HEK293T (cell line): ENCODE results near the gene SLC18A3.

Experiments used
- CTCF ChIA-PET: fragments of 350-600 bp; formaldehyde crosslinking; extraction: SDS; loops from one replicate; lab custom pipeline; 2021; ENCODE audit warnings: antibody characterized with exemption, inconsistent platforms; lab: Yijun Ruan, JAX
- POLR2A ChIA-PET: fragments of 350-600 bp; formaldehyde crosslinking; extraction: SDS; loops from one replicate; lab custom pipeline; 2020; ENCODE audit warnings: antibody characterized with exemption, inconsistent platforms; lab: Yijun Ruan, JAX
- DNase-seq: peaks from one replicate; pipeline ENCODE4 v3.0.0; 2012; ENCODE audit warnings: mixed read lengths; ENCODE audit errors: extremely low spot score
- ARNT ChIP-seq: fragments of 450-650 bp; IDR thresholded peaks from 2 replicates; pipeline ENCODE4 v1.6.1; 2017; ENCODE audit warnings: mild to moderate bottlenecking
- BHLHE40 ChIP-seq: fragments of 450-650 bp; IDR thresholded peaks from 2 replicates; pipeline ENCODE4 v1.6.1; 2016; ENCODE audit warnings: mild to moderate bottlenecking, moderate library complexity, borderline replicate concordance
- CTBP1 ChIP-seq: fragments of 450-650 bp; IDR thresholded peaks from 2 replicates; pipeline ENCODE4 v1.6.1; 2016; ENCODE audit warnings: borderline replicate concordance
- ELF4 ChIP-seq: fragments of 450-650 bp; IDR thresholded peaks from 2 replicates; pipeline ENCODE4 v1.6.1; 2017; ENCODE audit warnings: antibody characterized with exemption
- FOXA1 ChIP-seq: fragments of 450-650 bp; IDR thresholded peaks from 2 replicates; pipeline ENCODE4 v1.6.1; 2016; ENCODE audit warnings: mild to moderate bottlenecking
- FOXK2 ChIP-seq: fragments of 450-650 bp; IDR thresholded peaks from 2 replicates; pipeline ENCODE4 v1.6.1; 2016; ENCODE audit warnings: mild to moderate bottlenecking
- FOXM1 ChIP-seq: fragments of 450-650 bp; IDR thresholded peaks from 2 replicates; pipeline ENCODE4 v1.6.1; 2017; ENCODE audit warnings: mild to moderate bottlenecking, borderline replicate concordance
- HDGF ChIP-seq: fragments of 450-650 bp; IDR thresholded peaks from 2 replicates; pipeline ENCODE4 v1.6.1; 2017; ENCODE audit warnings: antibody characterized with exemption, borderline replicate concordance
- L3MBTL2 ChIP-seq: fragments of 450-650 bp; conservative IDR thresholded peaks from 2 replicates; pipeline ENCODE4 v1.6.1; 2016; ENCODE audit warnings: mild to moderate bottlenecking
- LEF1 ChIP-seq: fragments of 450-650 bp; IDR thresholded peaks from 2 replicates; pipeline ENCODE4 v1.6.1; 2017; ENCODE audit warnings: mild to moderate bottlenecking, borderline replicate concordance
- NFRKB ChIP-seq: fragments of 450-650 bp; IDR thresholded peaks from 2 replicates; pipeline ENCODE4 v1.6.1; 2016; ENCODE audit warnings: mild to moderate bottlenecking, moderate library complexity
- SP1 ChIP-seq: fragments of 450-650 bp; IDR thresholded peaks from 2 replicates; pipeline ENCODE4 v1.6.1; 2017
- SUZ12 ChIP-seq: fragments of 450-650 bp; IDR thresholded peaks from 2 replicates; pipeline ENCODE4 v1.6.1; 2016; ENCODE audit warnings: mild to moderate bottlenecking
- TARDBP ChIP-seq: fragments of 450-650 bp; IDR thresholded peaks from 2 replicates; pipeline ENCODE4 v1.6.1; 2016
- ZNF384 ChIP-seq: fragments of 450-650 bp; IDR thresholded peaks from 2 replicates; pipeline ENCODE4 v1.6.1; 2016
- TF ChIP-seq, protein P1 (sequence below): fragments of 450-650 bp; IDR thresholded peaks from 2 replicates; pipeline ENCODE4 v1.6.1; 2016

Gene SLC18A3

DNA sequence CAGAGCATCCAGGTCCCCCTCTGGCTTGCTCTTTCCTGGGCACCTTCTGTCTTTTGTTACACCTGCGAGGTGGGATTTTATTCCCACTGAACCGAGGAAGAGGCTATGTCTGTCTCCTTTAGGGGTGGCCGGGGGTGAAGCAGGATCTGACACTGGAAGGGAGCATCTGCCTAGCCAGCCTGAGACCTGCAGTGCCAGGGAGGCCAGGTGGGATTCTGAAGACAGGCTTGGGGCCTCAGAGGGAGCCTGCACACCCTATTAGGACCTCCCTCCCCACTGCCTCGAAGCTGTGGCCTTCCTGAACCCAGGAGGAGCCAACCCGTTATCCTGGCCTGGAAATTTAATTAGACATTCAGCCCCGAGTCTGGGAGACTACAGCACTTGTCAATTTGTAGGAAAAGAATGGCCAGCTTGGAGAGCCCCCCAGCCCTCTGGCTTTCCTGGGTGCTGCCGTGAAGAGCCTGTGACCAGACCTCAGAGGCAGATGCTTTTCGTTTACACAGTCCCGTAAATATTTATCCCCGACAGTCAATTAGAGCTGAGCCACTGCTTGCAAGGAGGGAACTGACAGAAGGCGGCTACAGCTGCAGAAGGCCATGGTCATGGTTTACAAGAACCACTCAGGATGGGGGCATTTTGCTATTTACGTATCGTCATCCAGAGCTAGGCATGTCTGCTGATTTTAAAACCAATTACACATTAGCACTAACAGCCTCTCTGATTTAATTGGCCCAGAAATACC, 23.4 kb downstream of the SLC18A3 start:
- no peak for TF ChIP-seq NFRKB
- no peak for TF ChIP-seq FOXA1
- no peak for TF ChIP-seq TARDBP
- TF ChIP-seq L3MBTL2: no peak
- TF ChIP-seq CTBP1: no peak
- no peak for TF ChIP-seq SUZ12
- no peak for TF ChIP-seq FOXK2
- no peak for TF ChIP-seq HDGF
- TF ChIP-seq ARNT: no peak
- no peak for TF ChIP-seq ZNF384
- no peak for TF ChIP-seq SP1
- no peak for TF ChIP-seq LEF1
- no peak for TF ChIP-seq BHLHE40
- TF ChIP-seq FOXM1: no peak
- no peak for TF ChIP-seq ELF4
- TF ChIP-seq, protein P1, sequence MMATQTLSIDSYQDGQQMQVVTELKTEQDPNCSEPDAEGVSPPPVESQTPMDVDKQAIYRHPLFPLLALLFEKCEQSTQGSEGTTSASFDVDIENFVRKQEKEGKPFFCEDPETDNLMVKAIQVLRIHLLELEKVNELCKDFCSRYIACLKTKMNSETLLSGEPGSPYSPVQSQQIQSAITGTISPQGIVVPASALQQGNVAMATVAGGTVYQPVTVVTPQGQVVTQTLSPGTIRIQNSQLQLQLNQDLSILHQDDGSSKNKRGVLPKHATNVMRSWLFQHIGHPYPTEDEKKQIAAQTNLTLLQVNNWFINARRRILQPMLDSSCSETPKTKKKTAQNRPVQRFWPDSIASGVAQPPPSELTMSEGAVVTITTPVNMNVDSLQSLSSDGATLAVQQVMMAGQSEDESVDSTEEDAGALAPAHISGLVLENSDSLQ: no peak
- ChIA-PET CTCF (no interaction called here), POLR2A (no interaction called here)
- DNase-seq: no peak

DNA sequence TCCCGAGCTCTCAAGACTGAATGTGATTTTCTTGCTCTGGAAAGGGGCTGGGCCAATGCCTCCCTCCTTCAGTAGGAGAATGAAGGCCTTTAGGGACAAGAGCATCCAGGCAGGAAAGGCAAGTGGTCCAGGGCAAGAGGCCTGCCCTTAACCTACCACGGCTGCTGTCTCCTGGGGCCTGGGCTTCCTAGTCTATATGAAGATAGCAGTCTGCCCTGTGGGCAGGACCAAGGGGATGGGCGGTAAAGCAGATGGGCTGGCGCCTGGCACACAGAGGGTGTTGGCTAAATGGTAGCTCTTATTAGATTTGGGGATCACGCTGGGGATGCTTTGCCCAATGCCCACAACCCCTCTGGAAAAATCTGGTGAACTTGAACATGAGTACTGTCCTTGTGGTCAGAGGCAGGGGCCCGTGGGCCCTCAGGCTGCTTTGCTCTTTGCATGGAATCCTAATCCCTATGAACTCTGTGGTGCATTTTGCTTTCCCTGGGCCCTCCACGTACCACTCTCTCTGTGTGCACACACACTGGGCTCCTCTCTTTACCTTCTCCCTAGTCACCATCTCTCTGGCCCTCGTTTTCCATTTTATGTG, 24.1 kb downstream of the SLC18A3 start:
- TF ChIP-seq CTBP1 (no peak), BHLHE40 (no peak), NFRKB (no peak), SP1 (no peak), LEF1 (no peak), SUZ12 (no peak), L3MBTL2 (no peak), FOXK2 (no peak), ELF4 (no peak), ARNT (no peak), HDGF (no peak), ZNF384 (no peak), FOXM1 (no peak), FOXA1 (no peak), TARDBP (no peak)
- TF ChIP-seq, protein P1: no peak
- no peak for DNase-seq
- ChIA-PET CTCF (no interaction called here), POLR2A (no interaction called here)

- TF ChIP-seq FOXA1 (no peak), FOXM1 (no peak), ARNT (no peak), ZNF384 (no peak), TARDBP (no peak), HDGF (no peak), L3MBTL2 (no peak)
- TF ChIP-seq, protein P1: no peak
- DNase-seq: no peak
- POLR2A ChIA-PET: no interaction called here
- CTCF ChIA-PET: no interaction called here
Observed at GRCh38 chr10:49642311-49642710, 32.2 kb downstream of the SLC18A3 start.

DNA sequence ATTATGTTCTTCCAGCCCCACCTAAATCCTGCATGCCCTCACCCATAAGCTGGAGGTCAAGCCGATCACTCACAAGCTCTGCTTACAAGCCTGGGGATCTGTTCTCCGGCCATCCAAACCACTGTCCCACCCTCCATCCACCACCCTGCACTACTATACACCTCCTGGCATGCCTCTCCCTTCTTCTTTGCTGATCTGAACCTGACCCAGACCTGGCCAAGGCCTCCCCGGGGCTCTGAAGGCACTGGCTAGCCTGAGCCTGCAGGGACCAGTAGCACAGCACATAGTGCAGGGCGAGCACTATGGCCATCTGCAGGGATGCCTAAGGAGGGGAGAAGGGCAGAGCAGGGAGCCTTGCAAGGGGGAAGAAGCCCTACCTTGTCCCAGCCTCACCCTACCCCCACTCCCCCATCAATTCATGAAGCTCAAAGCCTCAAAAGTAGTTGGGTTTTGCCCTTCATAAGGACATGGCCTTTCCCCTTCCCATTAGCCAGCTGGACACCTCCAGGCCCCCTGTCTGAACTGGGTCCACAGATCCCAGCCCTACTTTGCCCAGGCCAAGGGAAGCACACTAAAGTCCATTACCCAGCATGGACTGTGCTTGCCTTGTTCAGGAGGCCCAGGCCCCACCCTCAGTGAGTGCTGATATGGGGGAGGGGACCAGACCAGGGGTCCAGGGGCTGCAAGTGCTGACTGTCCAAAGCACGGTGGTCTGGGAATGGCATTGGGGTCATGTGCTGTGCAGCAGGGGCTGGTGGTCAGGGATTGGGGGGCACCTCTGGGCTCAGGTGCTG, 33.3 kb downstream of the SLC18A3 start:
- CTCF ChIA-PET: no interaction called here

DNA sequence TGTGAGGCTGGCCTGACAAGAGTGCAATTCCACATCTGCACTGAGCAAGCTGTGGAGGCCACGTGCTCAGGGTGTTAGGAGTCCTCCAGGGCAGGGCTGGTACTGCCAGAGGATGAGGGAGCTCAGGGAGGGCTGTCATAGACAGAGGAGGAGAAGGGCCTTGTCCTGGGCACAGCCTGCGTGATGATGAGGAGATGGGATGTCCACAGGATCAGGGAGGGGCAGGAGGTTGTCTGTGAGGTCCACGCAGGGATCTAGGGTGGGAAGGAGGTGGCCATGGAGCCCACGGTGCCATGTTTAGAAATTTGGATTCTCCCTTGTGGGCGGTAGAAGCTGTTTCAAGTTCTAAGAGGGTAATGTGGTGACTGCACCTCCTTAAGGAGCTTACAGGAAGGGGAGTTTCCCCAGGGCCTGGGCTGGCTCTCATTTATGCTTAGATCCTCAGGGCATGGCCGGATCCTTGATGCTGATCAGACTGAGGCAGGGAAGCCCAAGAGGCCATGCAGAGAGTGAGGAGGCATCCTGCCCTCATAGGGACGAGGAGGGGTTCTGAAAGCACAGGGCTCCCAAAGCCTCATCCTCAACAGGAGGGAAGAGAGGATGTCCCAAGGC, 34.0 kb downstream of the SLC18A3 start:
- ChIA-PET CTCF (interaction anchor here (0.6 kb wide), 1 partner anchor 1016 kb away, joined by 3 read pairs; no protein-coding TSS in a partner anchor), POLR2A (no interaction called here)
- TF ChIP-seq FOXA1 (no peak), ARNT (no peak), SP1 (no peak), HDGF (no peak), L3MBTL2 (no peak), CTBP1 (no peak), LEF1 (no peak), ZNF384 (no peak), SUZ12 (no peak), FOXK2 (no peak), BHLHE40 (no peak), ELF4 (no peak), FOXM1 (no peak), NFRKB (no peak), TARDBP (no peak)
- TF ChIP-seq, protein P1: no peak
- no peak for DNase-seq

More for the DNA sequence above, 33.3 kb downstream of the SLC18A3 start:
- TF ChIP-seq LEF1 (no peak), CTBP1 (no peak), ELF4 (no peak), SP1 (no peak)
- TF ChIP-seq, protein P1: no peak
- no peak for DNase-seq
- POLR2A ChIA-PET: no interaction called here
